Keratinocyte (primary cell): ENCODE measurements around the gene RGS13.

ENCODE experiments used
- CTCF ChIP-seq, 3 experiments: IDR thresholded peaks in 1 of 3; conservative IDR thresholded peaks in 1 of 3; optimal IDR thresholded peaks in 1 of 3; 2 replicates in 2 of 3; 3 replicates in 1 of 3; pipeline versions ENCODE3 to v1.5.1; 2011; ENCODE audit warnings: low read length in 3 of 3, mild to moderate bottlenecking in 3 of 3, moderate library complexity in 2 of 3, control low read depth in 1 of 3, inconsistent platforms in 1 of 3; ENCODE audit not compliant: insufficient read depth in 2 of 3; ENCODE audit errors: extremely low read depth in 1 of 3
- EZH2 ChIP-seq: IDR thresholded peaks from one replicate; pipeline ENCODE4 v1.6.1; 2012; ENCODE audit warnings: inconsistent platforms, mild to moderate bottlenecking, low read length, moderate library complexity

GRCh38 chr1:192698731-192699130 lies 62.8 kb downstream of the RGS13 start:
- TF ChIP-seq EZH2 (no peak), CTCF (optimal IDR thresholded peaks at IDR 0.05 in 1 of 3, IDR thresholded peaks at IDR 0.05 in 1 of 3, conservative IDR thresholded peaks at IDR 0.05 in 1 of 3; ENCODE audit: extremely low read depth in 1 of 3, insufficient read depth in 2 of 3, low read length in 3 of 3) (no peak)
